CD4-positive, alpha-beta T cell (primary cell): ENCODE data around the gene AP3M1. TPM values are rescaled to one million over a fixed set of nuclear protein-coding genes. Genes with fewer than 3 reads are reported as not detected.
"Not testable (repeated sequence)": the region's sequence is repeated elsewhere in the genome, so short reads cannot be mapped to it uniquely, and the experiment has no call there.

Experiments used
- ATAC-seq: fragments of 200-7000 bp; cut with Tn5 transposase; one replicate; pipeline ENCODE4 v1.10.0; 2022; ENCODE audit warnings: mild to moderate bottlenecking; ENCODE audit not compliant: poor library complexity
- CTCF ChIA-PET: fragments of 350-600 bp; sonication (Branson Sonifier 250); formaldehyde crosslinking; loops from one replicate; lab custom pipeline; 2021; ENCODE audit warnings: antibody characterized with exemption, inconsistent platforms; lab: Charles Lee
- POLR2A ChIA-PET: fragments of 350-600 bp; sonication (Branson Sonifier 250); formaldehyde crosslinking; loops from one replicate; lab custom pipeline; 2021; ENCODE audit warnings: antibody characterized with exemption, inconsistent platforms; lab: Charles Lee
- DNase-seq, 14 experiments: peaks; one replicate each; pipeline ENCODE4 v3.0.0-alpha.2; 2013 to 2020; ENCODE audit warnings: mixed read lengths in 2 of 14
- H3K27ac ChIP-seq, 2 donors: one replicate each; pipeline versions ENCODE4 v1.5.1 to v1.7.0; 2013; ENCODE audit warnings: low read length in 2 of 2, low read depth in 1 of 2, mild to moderate bottlenecking in 1 of 2
- H3K27me3 ChIP-seq, 2 experiments: 1 replicate in 1 of 2; 2 replicates in 1 of 2; pipeline versions ENCODE4 v1.6.1 to v1.7.0; 2013; ENCODE audit warnings: low read length in 2 of 2, control low read depth in 1 of 2, mild to moderate bottlenecking in 1 of 2, moderate library complexity in 1 of 2; ENCODE audit not compliant: insufficient read depth in 2 of 2, control insufficient read depth in 1 of 2
- H3K36me3 ChIP-seq: one replicate; pipeline ENCODE4 v1.6.1; 2013; ENCODE audit warnings: low read length, control low read depth; ENCODE audit not compliant: insufficient read depth
- H3K4me1 ChIP-seq: one replicate; pipeline ENCODE4 v1.6.1; 2013; ENCODE audit warnings: low read length, control low read depth; ENCODE audit not compliant: insufficient read depth
- H3K4me3 ChIP-seq: one replicate; pipeline ENCODE4 v1.5.1; 2013; ENCODE audit warnings: mild to moderate bottlenecking, low read length, moderate library complexity
- H3K9me3 ChIP-seq, 2 experiments: 1 replicate in 1 of 2; 2 replicates in 1 of 2; pipeline versions ENCODE4 v1.6.1 to v1.7.0; 2013; ENCODE audit warnings: low read length in 2 of 2, mild to moderate bottlenecking in 2 of 2, control low read depth in 1 of 2, moderate library complexity in 1 of 2; ENCODE audit not compliant: control insufficient read depth in 1 of 2, insufficient read depth in 1 of 2
- H3K27ac Mint-ChIP-seq: one replicate; pipeline ENCODE4 v1.8.0; 2020; ENCODE audit warnings: mixed read lengths
- H3K27me3 Mint-ChIP-seq: one replicate; pipeline ENCODE4 v1.8.0; 2021; ENCODE audit warnings: mixed read lengths
- H3K36me3 Mint-ChIP-seq: one replicate; pipeline ENCODE4 v1.8.0; 2021; ENCODE audit warnings: low read depth, mixed read lengths
- H3K4me1 Mint-ChIP-seq: one replicate; pipeline ENCODE4 v1.8.0; 2021; ENCODE audit warnings: low read depth, mixed read lengths
- H3K4me3 Mint-ChIP-seq: one replicate; pipeline ENCODE4 v1.8.0; 2020; ENCODE audit warnings: mild to moderate bottlenecking, mixed read lengths
- H3K9me3 Mint-ChIP-seq: one replicate; pipeline ENCODE4 v1.8.0; 2020; ENCODE audit warnings: mixed read lengths
- intact Hi-C, 2 experiments: fragments of 100-400 bp; cut with DNase I in 1 of 2; cut with micrococcal nuclease in 1 of 2; formaldehyde crosslinking; loops; one replicate each; pipeline versions ENCODE4 v1.15.1 to v1.9.0; 2023 to 2025; cut with DNase I, micrococcal nuclease
- total RNA-seq, 174 experiments: library from RNA in 2 of 174; stranded (reverse) in 2 of 174; gene quantifications; one replicate each; pipeline ENCODE4 v1.2.3 and lab custom pipeline; 2021 to 2026
- TF ChIP-seq, protein P1 (sequence below): fragments of 200-600 bp; IDR thresholded peaks from one replicate; pipeline ENCODE4 v1.8.0; 2022; ENCODE audit warnings: antibody characterized with exemption, mild to moderate bottlenecking

AP3M1 gene
- total RNA-seq, 2 experiments from 2014 or later: 14.8 to 17.6 TPM

DNA sequence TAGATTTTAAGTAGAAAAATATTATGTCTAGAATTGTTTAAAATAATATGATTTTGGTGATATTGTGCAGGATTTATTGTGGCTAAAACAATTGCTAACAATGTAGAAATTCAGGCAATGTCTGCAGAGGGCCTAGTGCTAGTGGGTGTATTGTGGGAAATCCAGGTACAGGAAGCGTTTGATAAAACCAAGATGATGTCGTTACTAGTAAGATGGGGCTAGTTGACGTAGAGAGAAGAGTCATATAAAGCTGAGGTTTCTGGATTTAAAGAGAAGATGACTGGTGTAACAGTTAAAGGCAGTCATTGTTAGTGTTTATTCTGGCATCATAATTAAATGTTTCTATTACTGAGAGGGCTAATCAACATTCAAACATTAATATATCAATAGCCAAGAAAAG lies 43.9 kb upstream of the AP3M1 start:
- Mint-ChIP-seq H3K36me3 (no peaks in the 10 kb centered on the region), H3K27me3 (no peaks in the 10 kb centered on the region), H3K27ac (peak overlapping the region; percentile 8), H3K9me3 (no peaks in the 10 kb centered on the region), H3K4me3 (peak overlapping the region; percentile 11), H3K4me1 (peaks cover 50% of the 10 kb centered on the region)
- Histone ChIP-seq H3K9me3 (no peaks in the 10 kb centered on the region), H3K4me3 (no peak overlapping the region), H3K36me3 (no peaks in the 10 kb centered on the region), H3K27me3 (no peaks in the 10 kb centered on the region), H3K27ac (no peak overlapping the region), H3K4me1 (peaks cover 20% of the 10 kb centered on the region)
- POLR2A ChIA-PET: interaction anchor here (0.6 kb wide), 1 partner anchor 32 kb away, joined by 3 read pairs; no protein-coding TSS in a partner anchor
- CTCF ChIA-PET: interaction anchor here (1.4 kb wide), 1 partner anchor 19 kb away, joined by 3 read pairs; no protein-coding TSS in a partner anchor
- DNase-seq (peak in 3 of 14 experiments; percentile 63 to 69 (median 67)), ATAC-seq (peak; percentile 96)
- TF ChIP-seq, protein P1, sequence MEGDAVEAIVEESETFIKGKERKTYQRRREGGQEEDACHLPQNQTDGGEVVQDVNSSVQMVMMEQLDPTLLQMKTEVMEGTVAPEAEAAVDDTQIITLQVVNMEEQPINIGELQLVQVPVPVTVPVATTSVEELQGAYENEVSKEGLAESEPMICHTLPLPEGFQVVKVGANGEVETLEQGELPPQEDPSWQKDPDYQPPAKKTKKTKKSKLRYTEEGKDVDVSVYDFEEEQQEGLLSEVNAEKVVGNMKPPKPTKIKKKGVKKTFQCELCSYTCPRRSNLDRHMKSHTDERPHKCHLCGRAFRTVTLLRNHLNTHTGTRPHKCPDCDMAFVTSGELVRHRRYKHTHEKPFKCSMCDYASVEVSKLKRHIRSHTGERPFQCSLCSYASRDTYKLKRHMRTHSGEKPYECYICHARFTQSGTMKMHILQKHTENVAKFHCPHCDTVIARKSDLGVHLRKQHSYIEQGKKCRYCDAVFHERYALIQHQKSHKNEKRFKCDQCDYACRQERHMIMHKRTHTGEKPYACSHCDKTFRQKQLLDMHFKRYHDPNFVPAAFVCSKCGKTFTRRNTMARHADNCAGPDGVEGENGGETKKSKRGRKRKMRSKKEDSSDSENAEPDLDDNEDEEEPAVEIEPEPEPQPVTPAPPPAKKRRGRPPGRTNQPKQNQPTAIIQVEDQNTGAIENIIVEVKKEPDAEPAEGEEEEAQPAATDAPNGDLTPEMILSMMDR: no peak
- intact Hi-C loops: loop anchor here in 1 of 2 experiments (1.0 kb wide), 2 partner anchors 18 to 43 kb away; partner anchors contain the start of gene ADK

DNA sequence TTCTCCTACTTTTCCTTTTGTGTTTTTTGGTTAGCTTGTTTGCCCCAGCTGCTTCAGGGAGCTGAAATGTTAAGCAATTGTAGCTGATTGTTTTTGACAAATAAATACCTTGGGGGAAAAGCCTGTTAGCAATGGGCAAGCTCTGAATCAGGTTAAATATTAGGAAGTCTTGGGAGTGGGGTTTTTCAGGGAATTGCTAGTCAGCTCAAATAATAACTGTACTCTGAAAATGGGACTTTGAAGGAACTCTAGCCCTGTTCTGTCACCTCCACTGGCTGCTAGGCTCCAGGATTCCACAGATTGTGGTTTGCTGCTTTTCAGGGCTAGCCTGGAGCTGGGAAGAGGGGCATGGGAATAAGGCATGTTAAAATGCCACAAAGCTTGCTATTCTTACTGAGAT lies 39.9 kb upstream of the AP3M1 start:
- Histone ChIP-seq H3K36me3 (no peaks in the 10 kb centered on the region), H3K9me3 (no peaks in the 10 kb centered on the region), H3K4me1 (peaks cover 20% of the 10 kb centered on the region), H3K27ac (peak overlapping the region; percentile 25 to 81), H3K27me3 (no peaks in the 10 kb centered on the region), H3K4me3 (peak overlapping the region; percentile 19)
- no peaks in the 10 kb centered on the region for H3K36me3 Mint-ChIP-seq
- TF ChIP-seq, protein P1: no peak
- DNase-seq (no peak), ATAC-seq (no peak)
- no peaks in the 10 kb centered on the region for H3K9me3 Mint-ChIP-seq
- H3K4me1 Mint-ChIP-seq: peaks cover 69% of the 10 kb centered on the region
- H3K4me3 Mint-ChIP-seq: peak overlapping the region; percentile 32
- ChIA-PET CTCF (interaction anchor here (1.5 to 1.7 kb wide), 2 partner anchors 22 to 23 kb away, joined by 4 to 7 read pairs; no protein-coding TSS in a partner anchor), POLR2A (interaction anchor here (0.6 to 4.1 kb wide), 11 partner anchors 11 to 920 kb away, joined by 3 to 46 read pairs (median 4); partner anchors contain the start of genes ADK, AP3M1 and SAMD8)
- peak overlapping the region; percentile 88 for H3K27ac Mint-ChIP-seq
- intact Hi-C loops: no loop called here
- no peaks in the 10 kb centered on the region for H3K27me3 Mint-ChIP-seq

DNA sequence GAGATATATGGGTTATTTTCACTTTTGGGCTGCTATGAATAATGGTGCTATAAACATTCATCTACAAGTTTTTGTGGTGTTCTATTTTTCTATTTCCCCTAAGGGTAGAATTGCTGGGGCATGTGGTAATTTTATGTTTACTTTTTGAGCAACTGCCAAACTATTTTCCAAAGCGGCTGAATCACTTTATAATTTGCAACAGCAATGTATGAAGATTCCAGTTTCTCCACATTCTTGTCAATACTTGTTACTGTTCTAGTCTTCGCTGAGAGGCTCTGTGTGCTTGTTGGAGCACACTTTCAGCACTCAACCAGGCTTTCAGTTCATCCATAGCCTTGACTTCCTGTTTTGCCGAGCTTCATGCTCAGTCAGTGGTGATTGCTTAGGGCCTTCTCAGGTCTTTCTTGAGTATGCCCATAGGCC lies 39.4 kb upstream of the AP3M1 start:
- TF ChIP-seq, protein P1: no peak
- peak overlapping the region; percentile 25 to 81 for H3K27ac ChIP-seq
- no peaks in the 10 kb centered on the region for H3K36me3 ChIP-seq
- peak overlapping the region; percentile 32 for H3K4me3 Mint-ChIP-seq
- no peaks in the 10 kb centered on the region for H3K27me3 ChIP-seq
- intact Hi-C loops: no loop called here
- H3K27ac Mint-ChIP-seq: peak overlapping the region; percentile 88
- peak in 10 of 14 experiments; percentile 7 to 64 (median 14) for DNase-seq
- H3K36me3 Mint-ChIP-seq: peaks cover 3% of the 10 kb centered on the region
- no peaks in the 10 kb centered on the region for H3K9me3 ChIP-seq
- no peaks in the 10 kb centered on the region for H3K9me3 Mint-ChIP-seq
- ChIA-PET CTCF (interaction anchor here (1.5 to 1.7 kb wide), 2 partner anchors 21 to 24 kb away, joined by 4 to 7 read pairs; no protein-coding TSS in a partner anchor), POLR2A (interaction anchor here (0.6 to 4.1 kb wide), 12 partner anchors 10 to 921 kb away, joined by 3 to 46 read pairs (median 4); partner anchors contain the start of genes ADK, AP3M1 and SAMD8)
- peaks cover 20% of the 10 kb centered on the region for H3K4me1 ChIP-seq
- peak overlapping the region; percentile 19 for H3K4me3 ChIP-seq
- ATAC-seq: peak; percentile 52
- H3K27me3 Mint-ChIP-seq: no peaks in the 10 kb centered on the region
- H3K4me1 Mint-ChIP-seq: peaks cover 70% of the 10 kb centered on the region

DNA sequence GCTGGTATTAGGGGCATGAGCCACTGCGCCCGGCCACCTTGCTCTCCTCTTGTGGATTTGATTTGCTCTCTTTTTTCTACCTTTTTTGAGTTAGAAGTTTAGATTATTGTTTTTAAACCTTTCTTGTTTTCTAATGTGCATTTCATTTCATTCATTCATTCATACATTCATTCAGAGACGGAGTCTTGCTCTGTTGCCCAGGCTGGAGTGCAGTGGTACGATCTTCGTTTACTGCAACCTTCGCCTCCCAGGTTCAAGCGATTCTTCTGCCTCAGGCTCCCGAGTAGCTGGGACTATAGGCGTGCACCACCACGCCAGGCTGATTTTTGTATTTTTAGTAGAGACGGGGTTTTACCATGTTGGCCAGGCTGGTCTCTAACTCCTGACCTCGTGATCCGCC lies 38.0 kb upstream of the AP3M1 start:
- H3K27ac ChIP-seq, ATAC-seq, H3K9me3 Mint-ChIP-seq, H3K36me3 ChIP-seq, H3K4me3 ChIP-seq, intact Hi-C loops, DNase-seq, H3K9me3 ChIP-seq, H3K27me3 Mint-ChIP-seq, H3K4me3 Mint-ChIP-seq, H3K27ac Mint-ChIP-seq, H3K27me3 ChIP-seq, H3K36me3 Mint-ChIP-seq: not testable (repeated sequence)
- POLR2A ChIA-PET: interaction anchor here (3.1 to 4.1 kb wide), 2 partner anchors 11 to 38 kb away, joined by 21 to 46 read pairs; partner anchors contain the start of genes ADK and AP3M1
- H3K4me1 Mint-ChIP-seq: peaks cover 61% of the 10 kb centered on the region
- CTCF ChIA-PET: interaction anchor here (1.0 kb wide), 1 partner anchor 302 kb away, joined by 3 read pairs; no protein-coding TSS in a partner anchor
- H3K4me1 ChIP-seq: peaks cover 16% of the 10 kb centered on the region
